Islet precursor cell (in vitro differentiated cells): ENCODE data around the gene AICDA.

Experiments
- DNase-seq: peaks from one replicate; pipeline ENCODE4 v3.0.0-alpha.2; 2018

AICDA gene

DNA sequence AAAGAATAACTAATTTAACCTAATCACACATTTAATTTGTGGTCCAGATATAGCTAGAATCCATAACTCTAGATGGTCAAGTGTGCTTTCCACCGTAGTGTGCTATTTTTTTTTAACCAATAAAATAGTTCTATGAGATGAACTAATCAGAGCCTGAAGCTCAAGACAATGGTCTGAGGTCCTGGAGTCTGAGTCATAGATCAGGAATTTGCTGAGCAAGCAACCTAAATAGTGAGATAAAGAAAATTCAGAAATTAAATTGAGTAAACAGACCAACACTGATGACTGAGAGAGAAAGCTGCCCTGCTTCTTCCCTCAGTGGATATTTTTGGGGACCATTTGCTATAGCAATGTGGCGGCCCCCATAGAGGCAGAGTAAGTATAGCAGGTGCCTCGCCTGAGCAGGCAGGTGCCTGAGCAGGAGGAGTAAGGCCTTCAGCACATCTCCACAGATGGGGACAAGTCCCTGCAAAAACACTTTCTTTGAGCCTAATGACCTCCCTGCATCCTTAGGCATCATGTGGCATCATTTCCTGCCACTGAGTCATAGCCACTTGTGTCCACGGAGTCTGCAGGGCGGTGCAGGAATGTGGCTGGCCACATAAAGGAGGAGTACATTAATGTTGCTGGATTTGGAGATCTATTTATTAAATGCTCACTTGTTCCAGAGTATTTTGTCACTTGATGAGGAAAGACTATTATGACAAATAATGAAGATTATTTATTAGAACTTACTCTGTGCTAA is 58.0 kb downstream of the AICDA start:
- peak; percentile 66 for DNase-seq

- no peak for DNase-seq
Observed at GRCh38 chr12:8553088-8553627, 59.5 kb downstream of the AICDA start.
